ENCODE data around the gene FETUB. TPM values are rescaled to one million over a fixed set of nuclear protein-coding genes. Genes with fewer than 3 reads are reported as not detected.

FETUB gene
- total and polyA plus RNA-seq, 12 donors, result not detected

- Histone ChIP-seq H3K4me1 (replicated peaks in 1 of 2) (no peaks in the 10 kb centered on the region), H3K4me3 (no peak overlapping the region), H3K9me3 (replicated peaks in 1 of 3) (no peaks in the 10 kb centered on the region), H3K27ac (no peak overlapping the region), H3K36me3 (replicated peaks in 1 of 2) (no peaks in the 10 kb centered on the region), H3K27me3 (no peaks in the 10 kb centered on the region)
- WGBS, 4 donors, result 84 to 87% (median 85%) methylated on average over 7 of the region's 7 CpGs
- intact Hi-C loops (cut with DNase I), result no loop called here
- TF ChIP-seq POLR2A (IDR thresholded peaks at IDR 0.05) (no peak), CTCF (IDR thresholded peaks at IDR 0.05) (no peak)
- DNase-seq, result no peak
These were observed 51.5 kb downstream of the FETUB start for GRCh38 chr3:186691676-186692075.

GRCh38 chr3:186693843-186694242 is 53.6 kb downstream of the FETUB start:
- no peaks in the 10 kb centered on the region for H3K4me1 ChIP-seq (replicated peaks in 1 of 2)
- H3K4me3 ChIP-seq, result no peak overlapping the region
- no peak for DNase-seq
- 80 to 90% (median 85%) methylated on average over 3 of the region's 3 CpGs for WGBS, 4 donors
- H3K27me3 ChIP-seq, result no peaks in the 10 kb centered on the region
- no peak for TF ChIP-seq CTCF (IDR thresholded peaks at IDR 0.05)
- no peak for TF ChIP-seq POLR2A (IDR thresholded peaks at IDR 0.05)
- H3K27ac ChIP-seq, result no peak overlapping the region
- no peaks in the 10 kb centered on the region for H3K9me3 ChIP-seq (replicated peaks in 1 of 3)
- no peaks in the 10 kb centered on the region for H3K36me3 ChIP-seq (replicated peaks in 1 of 2)
- intact Hi-C loops (cut with DNase I), result no loop called here

GRCh38 chr3:186694288-186695032 is 54.3 kb downstream of the FETUB start:
- Histone ChIP-seq H3K4me3 (no peak overlapping the region), H3K9me3 (replicated peaks in 1 of 3) (no peaks in the 10 kb centered on the region), H3K27me3 (no peaks in the 10 kb centered on the region), H3K4me1 (replicated peaks in 1 of 2) (no peaks in the 10 kb centered on the region), H3K27ac (no peak overlapping the region), H3K36me3 (replicated peaks in 1 of 2) (no peaks in the 10 kb centered on the region)
- WGBS, 4 donors, result 72 to 84% (median 80%) methylated on average over 4 to 6 of the region's 6 CpGs
- TF ChIP-seq CTCF (IDR thresholded peaks at IDR 0.05) (no peak), POLR2A (IDR thresholded peaks at IDR 0.05) (no peak)
- DNase-seq, result no peak
- intact Hi-C loops (cut with DNase I), result no loop called here

GRCh38 chr3:186696522-186696921 is 56.3 kb downstream of the FETUB start:
- Histone ChIP-seq H3K27me3 (no peaks in the 10 kb centered on the region), H3K9me3 (replicated peaks in 1 of 3) (no peaks in the 10 kb centered on the region), H3K36me3 (replicated peaks in 1 of 2) (no peaks in the 10 kb centered on the region), H3K27ac (no peak overlapping the region), H3K4me3 (no peak overlapping the region), H3K4me1 (replicated peaks in 1 of 2) (no peaks in the 10 kb centered on the region)
- WGBS, 4 donors, result 85 to 92% (median 90%) methylated on average over 2 of the region's 2 CpGs
- intact Hi-C loops (cut with DNase I), result no loop called here
- no peak for DNase-seq
- TF ChIP-seq POLR2A (IDR thresholded peaks at IDR 0.05) (no peak), CTCF (IDR thresholded peaks at IDR 0.05) (no peak)

Measured in adrenal gland (tissue), 12 donors.